Astrocyte (in vitro differentiated cells and primary cell): Measurements from ENCODE around the gene SLC25A26. TPM values are rescaled to one million over a fixed set of nuclear protein-coding genes. Genes with fewer than 3 reads are reported as not detected.
A peak's percentile ranks its signal among the peaks of the same experiment; 100 is the strongest.

Source experiments
- DNase-seq: peaks from one replicate; pipeline ENCODE4 v3.0.0-alpha.2; 2010; ENCODE audit warnings: low read depth
- FAIRE-seq: peaks from 2 replicates; lab custom pipeline; 2011; peaks lifted over from hg19 to GRCh38; lab: Jason Lieb, UNC
- H2AFZ ChIP-seq: 2 replicates; pipeline ENCODE4 v1.6.0; 2012; ENCODE audit warnings: low read depth, low read length, inconsistent platforms
- H3K27ac ChIP-seq: 2 replicates; pipeline ENCODE4 v1.5.1; 2011; ENCODE audit warnings: low read depth, low read length, inconsistent platforms
- H3K27me3 ChIP-seq: 2 replicates; pipeline ENCODE4 v1.6.0; 2011; ENCODE audit warnings: low read length, inconsistent platforms; ENCODE audit not compliant: insufficient read depth
- H3K36me3 ChIP-seq: 2 replicates; pipeline ENCODE4 v1.5.1; 2011; ENCODE audit warnings: low read length, inconsistent platforms; ENCODE audit not compliant: insufficient read depth
- H3K4me1 ChIP-seq: 2 replicates; pipeline ENCODE4 v1.5.1; 2011; ENCODE audit warnings: low read length, inconsistent platforms; ENCODE audit not compliant: insufficient read depth
- H3K4me2 ChIP-seq: 2 replicates; pipeline ENCODE4 v1.6.0; 2012; ENCODE audit warnings: low read length, inconsistent platforms
- H3K4me3 ChIP-seq: 2 replicates; pipeline ENCODE4 v1.5.1; 2011; ENCODE audit warnings: low read depth, mild to moderate bottlenecking, low read length, inconsistent platforms; ENCODE audit not compliant: insufficient read depth
- H3K79me2 ChIP-seq: 2 replicates; pipeline ENCODE4 v1.6.0; 2012; ENCODE audit warnings: mild to moderate bottlenecking, low read length, inconsistent platforms; ENCODE audit not compliant: insufficient read depth
- H3K9ac ChIP-seq: 2 replicates; pipeline ENCODE4 v1.6.0; 2012; ENCODE audit warnings: mild to moderate bottlenecking, low read length, inconsistent platforms
- H3K9me3 ChIP-seq: 2 replicates; pipeline ENCODE4 v1.5.1; 2012; ENCODE audit warnings: low read depth, mild to moderate bottlenecking, low read length, inconsistent platforms; ENCODE audit not compliant: insufficient read depth
- H4K20me1 ChIP-seq: 2 replicates; pipeline ENCODE4 v1.6.0; 2012; ENCODE audit warnings: low read length, inconsistent platforms; ENCODE audit not compliant: insufficient read depth
- H3K27ac Mint-ChIP-seq: one replicate; pipeline ENCODE4 v1.8.0; 2021; ENCODE audit warnings: mild to moderate bottlenecking, mixed read lengths; ENCODE audit not compliant: unreplicated experiment
- H3K27me3 Mint-ChIP-seq: one replicate; pipeline ENCODE4 v1.8.0; 2021; ENCODE audit warnings: low read depth, mixed read lengths; ENCODE audit not compliant: unreplicated experiment
- H3K36me3 Mint-ChIP-seq: one replicate; pipeline ENCODE4 v1.8.0; 2021; ENCODE audit warnings: low read depth, mixed read lengths; ENCODE audit not compliant: unreplicated experiment
- H3K4me1 Mint-ChIP-seq: one replicate; pipeline ENCODE4 v1.8.0; 2021; ENCODE audit warnings: low read depth, mixed read lengths; ENCODE audit not compliant: unreplicated experiment
- H3K4me3 Mint-ChIP-seq: one replicate; pipeline ENCODE4 v1.8.0; 2021; ENCODE audit warnings: mild to moderate bottlenecking, moderate library complexity, mixed read lengths; ENCODE audit not compliant: unreplicated experiment
- H3K9me3 Mint-ChIP-seq: one replicate; pipeline ENCODE4 v1.8.0; 2021; ENCODE audit warnings: mild to moderate bottlenecking, mixed read lengths; ENCODE audit not compliant: unreplicated experiment
- EZH2 ChIP-seq: IDR thresholded peaks from 2 replicates; pipeline ENCODE4 v1.6.1; 2012; ENCODE audit warnings: mild to moderate bottlenecking, low read length, inconsistent platforms; ENCODE audit not compliant: insufficient read depth
- total RNA-seq: library from RNA; stranded (reverse); gene quantifications from 2 replicates; pipeline ENCODE4 v1.2.1, GENCODE V29; 2021
- TF ChIP-seq, protein P1 (sequence below): IDR thresholded peaks from 2 replicates; pipeline ENCODE4 v1.5.1; 2011; ENCODE audit warnings: low read depth, mild to moderate bottlenecking, inconsistent platforms, low read length, moderate library complexity; ENCODE audit not compliant: insufficient read depth

The SLC25A26 gene
- total RNA-seq, 1 donor from 2014 or later, result 17.9 TPM

GRCh38 chr3:66406831-66407610, 186.2 kb downstream of the SLC25A26 start:
- no peaks in the 10 kb centered on the region for H3K79me2 ChIP-seq
- H3K27me3 ChIP-seq, result no peaks in the 10 kb centered on the region
- Mint-ChIP-seq H3K4me3 (no peak overlapping the region), H3K27me3 (no peaks in the 10 kb centered on the region), H3K9me3 (no peaks in the 10 kb centered on the region), H3K4me1 (peaks cover 41% of the 10 kb centered on the region), H3K36me3 (peaks cover 38% of the 10 kb centered on the region), H3K27ac (no peak overlapping the region)
- H3K4me2 ChIP-seq, result no peak overlapping the region
- TF ChIP-seq EZH2, result no peak
- TF ChIP-seq, protein P1, sequence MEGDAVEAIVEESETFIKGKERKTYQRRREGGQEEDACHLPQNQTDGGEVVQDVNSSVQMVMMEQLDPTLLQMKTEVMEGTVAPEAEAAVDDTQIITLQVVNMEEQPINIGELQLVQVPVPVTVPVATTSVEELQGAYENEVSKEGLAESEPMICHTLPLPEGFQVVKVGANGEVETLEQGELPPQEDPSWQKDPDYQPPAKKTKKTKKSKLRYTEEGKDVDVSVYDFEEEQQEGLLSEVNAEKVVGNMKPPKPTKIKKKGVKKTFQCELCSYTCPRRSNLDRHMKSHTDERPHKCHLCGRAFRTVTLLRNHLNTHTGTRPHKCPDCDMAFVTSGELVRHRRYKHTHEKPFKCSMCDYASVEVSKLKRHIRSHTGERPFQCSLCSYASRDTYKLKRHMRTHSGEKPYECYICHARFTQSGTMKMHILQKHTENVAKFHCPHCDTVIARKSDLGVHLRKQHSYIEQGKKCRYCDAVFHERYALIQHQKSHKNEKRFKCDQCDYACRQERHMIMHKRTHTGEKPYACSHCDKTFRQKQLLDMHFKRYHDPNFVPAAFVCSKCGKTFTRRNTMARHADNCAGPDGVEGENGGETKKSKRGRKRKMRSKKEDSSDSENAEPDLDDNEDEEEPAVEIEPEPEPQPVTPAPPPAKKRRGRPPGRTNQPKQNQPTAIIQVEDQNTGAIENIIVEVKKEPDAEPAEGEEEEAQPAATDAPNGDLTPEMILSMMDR, result no peak
- no peak overlapping the region for H3K4me3 ChIP-seq
- no peak overlapping the region for H3K9ac ChIP-seq
- peaks cover 3% of the 10 kb centered on the region for H3K36me3 ChIP-seq
- DNase-seq (no peak), FAIRE-seq (no peak)
- no peak overlapping the region for H3K27ac ChIP-seq
- no peaks in the 10 kb centered on the region for H3K9me3 ChIP-seq
- peaks cover 37% of the 10 kb centered on the region for H3K4me1 ChIP-seq
- H2AFZ ChIP-seq, result no peak overlapping the region
- no peaks in the 10 kb centered on the region for H4K20me1 ChIP-seq

DNA sequence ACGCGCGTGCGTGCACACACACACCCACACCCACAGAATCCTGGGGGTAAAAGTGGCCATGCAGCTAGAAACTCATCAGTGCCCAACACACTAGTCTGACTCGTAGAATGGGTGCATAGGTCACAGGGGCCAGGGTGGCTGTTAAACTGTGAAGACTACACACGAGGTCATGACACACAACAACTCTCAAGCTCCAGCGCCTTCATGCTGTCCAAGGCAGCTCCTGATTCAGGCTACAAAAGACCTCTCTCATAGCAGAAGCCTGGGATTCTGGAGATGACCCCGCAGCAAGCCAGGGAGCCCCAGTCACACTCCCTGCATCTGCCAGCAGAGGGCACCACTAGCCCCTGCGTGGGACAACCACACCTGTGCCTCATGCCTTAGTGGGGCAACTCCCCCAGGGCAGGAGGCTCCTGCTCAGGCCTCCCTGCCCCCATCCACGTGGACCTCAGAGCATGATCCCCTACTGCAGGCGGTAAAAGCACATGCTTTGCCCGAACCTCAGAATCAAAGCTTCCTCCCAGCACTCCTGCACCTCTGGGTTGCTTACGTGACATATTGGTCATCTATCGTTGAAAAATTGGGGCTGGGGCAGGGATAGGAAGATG, 186.9 kb downstream of the SLC25A26 start:
- no peaks in the 10 kb centered on the region for H3K9me3 ChIP-seq
- H3K4me1 ChIP-seq, result peaks cover 34% of the 10 kb centered on the region
- no peak for TF ChIP-seq EZH2
- TF ChIP-seq, protein P1, result peak; percentile 75
- no peaks in the 10 kb centered on the region for H4K20me1 ChIP-seq
- H3K27me3 ChIP-seq, result no peaks in the 10 kb centered on the region
- no peaks in the 10 kb centered on the region for H3K9me3 Mint-ChIP-seq
- no peak overlapping the region for H3K27ac ChIP-seq
- H3K36me3 ChIP-seq, result peaks cover 3% of the 10 kb centered on the region
- no peak overlapping the region for H3K4me3 ChIP-seq
- no peak for DNase-seq
- no peak overlapping the region for H3K4me2 ChIP-seq
- no peak for FAIRE-seq
- H2AFZ ChIP-seq, result no peak overlapping the region
- no peak overlapping the region for H3K9ac ChIP-seq
- no peaks in the 10 kb centered on the region for H3K27me3 Mint-ChIP-seq
- H3K79me2 ChIP-seq, result no peaks in the 10 kb centered on the region
- H3K27ac Mint-ChIP-seq, result peak overlapping the region; percentile 26
- H3K36me3 Mint-ChIP-seq, result peaks cover 39% of the 10 kb centered on the region
- peaks cover 41% of the 10 kb centered on the region for H3K4me1 Mint-ChIP-seq
- H3K4me3 Mint-ChIP-seq, result no peak overlapping the region
